ENCODE data around the gene NRL. TPM values are rescaled to one million over a fixed set of nuclear protein-coding genes. Genes with fewer than 3 reads are reported as not detected.

NRL gene
- total and polyA plus RNA-seq, 8 donors: 0.37 to 2.4 (median 1.4) TPM

- peaks cover 13 to 54% (median 28%) of the 10 kb centered on the region in 3 donors for H3K36me3 ChIP-seq
- FAIRE-seq: no peak
- no peaks in the 10 kb centered on the region for H3K27me3 ChIP-seq
- peak in 1 of 6 donors; percentile 44 for DNase-seq
- no peaks in the 10 kb centered on the region for H3K9me3 ChIP-seq
- no peak for ATAC-seq
- no peak for TF ChIP-seq CTCF (IDR thresholded peaks at IDR 0.05)
- intact Hi-C loops (cut with DNase I): no loop called here
- peak overlapping the region; percentile 71 to 92 (median 82) for H3K27ac ChIP-seq
- H3K4me1 ChIP-seq: peaks cover 0 to 19% (median 0%) of the 10 kb centered on the region in 3 donors
- no peak overlapping the region for H3K4me3 ChIP-seq
- WGBS, 2 donors: 73 to 80% methylated on average over 11 of the region's 11 CpGs
These were observed 45.2 kb upstream of the NRL start for GRCh38 chr14:24159777-24160498.

GRCh38 chr14:24157331-24157730, 42.6 kb upstream of the NRL start:
- Histone ChIP-seq H3K27ac (no peak overlapping the region), H3K27me3 (no peaks in the 10 kb centered on the region), H3K4me1 (peaks cover 0 to 11% (median 0%) of the 10 kb centered on the region in 3 donors), H3K4me3 (no peak overlapping the region), H3K9me3 (no peaks in the 10 kb centered on the region), H3K36me3 (peaks cover 8 to 48% (median 22%) of the 10 kb centered on the region in 3 donors)
- FAIRE-seq: no peak
- TF ChIP-seq CTCF (IDR thresholded peaks at IDR 0.05): no peak
- no peak for ATAC-seq
- intact Hi-C loops (cut with DNase I): no loop called here
- WGBS, 2 donors: 88 to 94% methylated on average over 12 of the region's 12 CpGs
- peak in 1 of 6 donors; percentile 35 for DNase-seq

- peaks cover 8 to 50% (median 23%) of the 10 kb centered on the region in 3 donors for H3K36me3 ChIP-seq
- H3K9me3 ChIP-seq: no peaks in the 10 kb centered on the region
- no peak overlapping the region for H3K27ac ChIP-seq
- no peak for ATAC-seq
- no peaks in the 10 kb centered on the region for H3K27me3 ChIP-seq
- peaks cover 0 to 6% (median 0%) of the 10 kb centered on the region in 3 donors for H3K4me1 ChIP-seq
- no peak for DNase-seq
- WGBS, 2 donors: 92 to 93% methylated on average over 1 of the region's 1 CpG
- no peak for FAIRE-seq
- no peak overlapping the region for H3K4me3 ChIP-seq
- no peak for TF ChIP-seq CTCF (IDR thresholded peaks at IDR 0.05)
- intact Hi-C loops (cut with DNase I): no loop called here
These were observed 42.1 kb upstream of the NRL start for GRCh38 chr14:24156840-24157239.

DNA sequence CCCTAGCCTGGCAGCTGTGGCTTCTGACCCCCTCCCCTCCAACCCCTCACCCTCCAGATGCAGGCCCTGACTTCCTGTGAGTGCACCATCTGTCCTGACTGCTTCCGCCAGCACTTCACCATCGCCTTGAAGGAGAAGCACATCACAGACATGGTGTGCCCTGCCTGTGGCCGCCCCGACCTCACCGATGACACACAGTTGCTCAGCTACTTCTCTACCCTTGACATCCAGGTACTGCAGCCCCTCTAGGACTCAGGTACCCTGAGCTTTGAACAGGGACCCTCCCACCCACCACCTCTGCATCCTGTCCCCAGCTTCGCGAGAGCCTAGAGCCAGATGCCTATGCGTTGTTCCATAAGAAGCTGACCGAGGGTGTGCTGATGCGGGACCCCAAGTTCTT, 40.4 kb upstream of the NRL start:
- no peaks in the 10 kb centered on the region for H3K9me3 ChIP-seq
- H3K27ac ChIP-seq: no peak overlapping the region
- intact Hi-C loops (cut with DNase I): no loop called here
- H3K4me1 ChIP-seq: no peaks in the 10 kb centered on the region
- peak in 1 of 6 donors; percentile 42 for DNase-seq
- no peak for TF ChIP-seq CTCF (IDR thresholded peaks at IDR 0.05)
- H3K36me3 ChIP-seq: peaks cover 8 to 65% (median 37%) of the 10 kb centered on the region in 3 donors
- H3K4me3 ChIP-seq: no peak overlapping the region
- H3K27me3 ChIP-seq: no peaks in the 10 kb centered on the region
- ATAC-seq: no peak
- WGBS, 2 donors: 96 to 97% methylated on average over 10 of the region's 10 CpGs
- no peak for FAIRE-seq

All from pancreas (tissue), 10 donors.